ENCODE measurements around the gene OPN5.

OPN5 gene

DNA sequence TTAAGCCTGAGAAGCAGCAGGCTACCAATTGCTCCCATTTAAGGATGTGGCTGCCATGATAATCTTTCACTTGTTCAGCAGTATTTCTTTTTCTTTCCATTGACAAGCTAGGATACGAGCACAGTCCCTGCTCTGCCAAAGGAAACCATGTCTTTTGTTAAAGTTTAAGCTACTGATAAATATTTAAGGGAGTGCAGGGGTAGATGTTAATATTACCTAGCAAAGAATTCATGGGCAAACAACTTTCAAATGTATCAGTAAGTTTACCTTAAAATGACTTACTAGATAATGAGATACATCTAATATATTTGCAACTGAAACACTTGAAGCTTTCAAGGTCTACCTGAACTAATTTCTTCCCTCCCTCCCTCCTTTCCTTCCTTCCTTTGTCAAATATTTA is 77.3 kb downstream of the OPN5 start:
- no peaks in the 10 kb centered on the region for H3K79me2 ChIP-seq (ENCODE audit: low read length)
- H3K4me3 ChIP-seq (ENCODE audit: low read length): no peak overlapping the region
- H2AFZ ChIP-seq (ENCODE audit: low read length): no peak overlapping the region
- no peaks in the 10 kb centered on the region for H3K27me3 ChIP-seq (replicated peaks; ENCODE audit: insufficient read depth, low read length)
- H3K9me2 ChIP-seq (replicated peaks; ENCODE audit: insufficient read depth, low read length): no peaks in the 10 kb centered on the region
- H4K20me1 ChIP-seq (ENCODE audit: insufficient read depth, low read length): no peaks in the 10 kb centered on the region
- TF ChIP-seq, protein P1, sequence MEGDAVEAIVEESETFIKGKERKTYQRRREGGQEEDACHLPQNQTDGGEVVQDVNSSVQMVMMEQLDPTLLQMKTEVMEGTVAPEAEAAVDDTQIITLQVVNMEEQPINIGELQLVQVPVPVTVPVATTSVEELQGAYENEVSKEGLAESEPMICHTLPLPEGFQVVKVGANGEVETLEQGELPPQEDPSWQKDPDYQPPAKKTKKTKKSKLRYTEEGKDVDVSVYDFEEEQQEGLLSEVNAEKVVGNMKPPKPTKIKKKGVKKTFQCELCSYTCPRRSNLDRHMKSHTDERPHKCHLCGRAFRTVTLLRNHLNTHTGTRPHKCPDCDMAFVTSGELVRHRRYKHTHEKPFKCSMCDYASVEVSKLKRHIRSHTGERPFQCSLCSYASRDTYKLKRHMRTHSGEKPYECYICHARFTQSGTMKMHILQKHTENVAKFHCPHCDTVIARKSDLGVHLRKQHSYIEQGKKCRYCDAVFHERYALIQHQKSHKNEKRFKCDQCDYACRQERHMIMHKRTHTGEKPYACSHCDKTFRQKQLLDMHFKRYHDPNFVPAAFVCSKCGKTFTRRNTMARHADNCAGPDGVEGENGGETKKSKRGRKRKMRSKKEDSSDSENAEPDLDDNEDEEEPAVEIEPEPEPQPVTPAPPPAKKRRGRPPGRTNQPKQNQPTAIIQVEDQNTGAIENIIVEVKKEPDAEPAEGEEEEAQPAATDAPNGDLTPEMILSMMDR (IDR thresholded peaks at IDR 0.05; ENCODE audit: low read length): no peak
- no peak for TF ChIP-seq EZH2 (optimal IDR thresholded peaks at IDR 0.05; ENCODE audit: low read depth, low read length)
- TF ChIP-seq EZH2phosphoT487 (IDR thresholded peaks at IDR 0.05; ENCODE audit: low read length): no peak
- H3K36me3 ChIP-seq (replicated peaks; ENCODE audit: insufficient read depth, low read length): no peaks in the 10 kb centered on the region
- no peak overlapping the region for H3K9ac ChIP-seq (ENCODE audit: low read length)
- no peak overlapping the region for H3K4me2 ChIP-seq (ENCODE audit: low read depth, low read length)
- no peak overlapping the region for H3K27ac ChIP-seq (ENCODE audit: low read length)
- no peaks in the 10 kb centered on the region for H3K9me3 ChIP-seq (replicated peaks; ENCODE audit: insufficient read depth, low read length)
- H3F3A ChIP-seq (ENCODE audit: insufficient read depth, low read length): no peaks in the 10 kb centered on the region
- DNase-seq: no peak
- no peaks in the 10 kb centered on the region for H3K4me1 ChIP-seq (ENCODE audit: low read length)

DNA sequence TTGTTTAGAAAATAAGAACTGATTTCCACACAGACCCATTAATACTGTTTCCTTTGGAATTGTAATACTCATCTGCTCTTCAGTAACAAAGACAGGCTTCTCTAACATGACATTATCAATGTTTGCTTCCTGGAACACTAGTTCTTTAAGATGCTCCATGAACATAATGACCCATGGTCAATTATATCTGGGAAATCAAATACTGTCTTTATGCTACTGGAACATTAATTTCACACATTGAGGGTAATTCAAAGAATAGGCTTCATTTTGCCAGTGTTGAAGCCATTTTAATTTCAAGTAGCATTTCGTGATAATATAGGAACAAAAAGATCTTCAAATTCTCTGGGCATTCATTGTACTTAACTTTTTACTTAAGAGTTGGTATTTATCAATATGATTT is 80.9 kb downstream of the OPN5 start:
- Histone ChIP-seq H3K27ac (ENCODE audit: low read length) (no peak overlapping the region), H2AFZ (ENCODE audit: low read length) (no peak overlapping the region), H3K27me3 (replicated peaks; ENCODE audit: insufficient read depth, low read length) (no peaks in the 10 kb centered on the region), H3K4me1 (ENCODE audit: low read length) (no peaks in the 10 kb centered on the region), H4K20me1 (ENCODE audit: insufficient read depth, low read length) (no peaks in the 10 kb centered on the region), H3K9ac (ENCODE audit: low read length) (no peak overlapping the region), H3K4me2 (ENCODE audit: low read depth, low read length) (no peak overlapping the region), H3K9me3 (replicated peaks; ENCODE audit: insufficient read depth, low read length) (no peaks in the 10 kb centered on the region), H3K9me2 (replicated peaks; ENCODE audit: insufficient read depth, low read length) (no peaks in the 10 kb centered on the region), H3K36me3 (replicated peaks; ENCODE audit: insufficient read depth, low read length) (no peaks in the 10 kb centered on the region), H3K79me2 (ENCODE audit: low read length) (no peaks in the 10 kb centered on the region), H3K4me3 (ENCODE audit: low read length) (no peak overlapping the region), H3F3A (ENCODE audit: insufficient read depth, low read length) (no peaks in the 10 kb centered on the region)
- DNase-seq: no peak
- TF ChIP-seq EZH2 (optimal IDR thresholded peaks at IDR 0.05; ENCODE audit: low read depth, low read length): no peak
- TF ChIP-seq EZH2phosphoT487 (IDR thresholded peaks at IDR 0.05; ENCODE audit: low read length): no peak
- TF ChIP-seq, protein P1 (IDR thresholded peaks at IDR 0.05; ENCODE audit: low read length): no peak

- no peaks in the 10 kb centered on the region for H3K9me2 ChIP-seq (replicated peaks; ENCODE audit: insufficient read depth, low read length)
- H3K4me1 ChIP-seq (ENCODE audit: low read length): no peaks in the 10 kb centered on the region
- DNase-seq: no peak
- H4K20me1 ChIP-seq (ENCODE audit: insufficient read depth, low read length): no peaks in the 10 kb centered on the region
- no peak overlapping the region for H3K4me3 ChIP-seq (ENCODE audit: low read length)
- no peaks in the 10 kb centered on the region for H3K36me3 ChIP-seq (replicated peaks; ENCODE audit: insufficient read depth, low read length)
- no peak overlapping the region for H3K9ac ChIP-seq (ENCODE audit: low read length)
- H3K27ac ChIP-seq (ENCODE audit: low read length): no peak overlapping the region
- TF ChIP-seq, protein P1 (IDR thresholded peaks at IDR 0.05; ENCODE audit: low read length): no peak
- no peak for TF ChIP-seq EZH2phosphoT487 (IDR thresholded peaks at IDR 0.05; ENCODE audit: low read length)
- TF ChIP-seq EZH2 (optimal IDR thresholded peaks at IDR 0.05; ENCODE audit: low read depth, low read length): no peak
- H3K27me3 ChIP-seq (replicated peaks; ENCODE audit: insufficient read depth, low read length): no peaks in the 10 kb centered on the region
- no peaks in the 10 kb centered on the region for H3K9me3 ChIP-seq (replicated peaks; ENCODE audit: insufficient read depth, low read length)
- H3F3A ChIP-seq (ENCODE audit: insufficient read depth, low read length): no peaks in the 10 kb centered on the region
- no peak overlapping the region for H2AFZ ChIP-seq (ENCODE audit: low read length)
- H3K79me2 ChIP-seq (ENCODE audit: low read length): no peaks in the 10 kb centered on the region
- no peak overlapping the region for H3K4me2 ChIP-seq (ENCODE audit: low read depth, low read length)
Observed at GRCh38 chr6:47865206-47865605, 83.4 kb downstream of the OPN5 start.

All from MM.1S (cell line).